Left cardiac atrium (tissue), 4 donors: ENCODE measurements around the gene PIK3AP1. TPM values are rescaled to one million over a fixed set of nuclear protein-coding genes. Genes with fewer than 3 reads are reported as not detected.

Experiments
- ATAC-seq, 2 donors: fragments of 200-7000 bp; cut with Tn5 transposase; one replicate each; pipeline ENCODE4 v1.9.1; 2020; ENCODE audit warnings: mild to moderate bottlenecking in 2 of 2, moderate library complexity in 2 of 2
- DNase-seq: peaks from one replicate; pipeline ENCODE4 v3.0.0-alpha.2; 2020
- intact Hi-C, 2 donors: fragments of 100-400 bp; cut with DNase I; formaldehyde crosslinking; loops; one replicate each; pipeline versions ENCODE4 v1.14.1 to v1.15.1; 2022 to 2023
- total RNA-seq, 2 donors: library from RNA; stranded (reverse); fragmentation: NEBNext Ultra II Directional; extraction: Animal tissue kit (Norgen Biotek cat#: 25700); gene quantifications; one replicate each; pipeline ENCODE4 v1.2.1, GENCODE V29; 2021
- donor health status: DM: no; HTN: yes; CAD: no.
- donor health status: DM: no; HTN: yes; CAD: no; lungs with severe emphysema.
- donor health status: DM: yes; HTN: yes; CAD: no.
- donor health status: Dilated cardiomyopathy.

The PIK3AP1 gene
- total RNA-seq, 2 donors from 2014 or later: 5.1 to 10.5 TPM

GRCh38 chr10:96626795-96627194 is 93.5 kb downstream of the PIK3AP1 start:
- no peak for DNase-seq

DNA sequence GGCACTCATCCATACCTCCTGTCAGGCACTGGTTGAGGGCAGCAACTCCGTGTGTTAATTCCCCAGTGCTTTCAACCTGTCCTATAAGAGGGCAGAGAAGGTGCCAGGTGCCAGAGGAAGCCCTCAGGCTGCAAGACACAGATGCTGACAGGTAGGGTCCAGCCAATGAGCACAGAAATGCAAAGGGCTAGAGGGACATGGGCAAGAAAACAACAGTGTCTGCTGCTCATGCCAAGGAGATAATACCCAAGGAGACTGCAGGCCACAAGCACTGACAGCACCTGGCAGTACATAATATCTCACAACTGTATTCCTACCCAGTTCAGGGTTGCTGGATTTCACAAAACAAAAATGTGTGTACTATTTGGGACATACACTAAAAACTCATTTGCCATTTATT is 95.1 kb downstream of the PIK3AP1 start:
- DNase-seq (no peak), ATAC-seq (no peak)
- intact Hi-C loops: no loop called here

More at GRCh38 chr10:96626795-96627194, 93.5 kb downstream of the PIK3AP1 start:
- ATAC-seq: no peak
- intact Hi-C loops: no loop called here

DNA sequence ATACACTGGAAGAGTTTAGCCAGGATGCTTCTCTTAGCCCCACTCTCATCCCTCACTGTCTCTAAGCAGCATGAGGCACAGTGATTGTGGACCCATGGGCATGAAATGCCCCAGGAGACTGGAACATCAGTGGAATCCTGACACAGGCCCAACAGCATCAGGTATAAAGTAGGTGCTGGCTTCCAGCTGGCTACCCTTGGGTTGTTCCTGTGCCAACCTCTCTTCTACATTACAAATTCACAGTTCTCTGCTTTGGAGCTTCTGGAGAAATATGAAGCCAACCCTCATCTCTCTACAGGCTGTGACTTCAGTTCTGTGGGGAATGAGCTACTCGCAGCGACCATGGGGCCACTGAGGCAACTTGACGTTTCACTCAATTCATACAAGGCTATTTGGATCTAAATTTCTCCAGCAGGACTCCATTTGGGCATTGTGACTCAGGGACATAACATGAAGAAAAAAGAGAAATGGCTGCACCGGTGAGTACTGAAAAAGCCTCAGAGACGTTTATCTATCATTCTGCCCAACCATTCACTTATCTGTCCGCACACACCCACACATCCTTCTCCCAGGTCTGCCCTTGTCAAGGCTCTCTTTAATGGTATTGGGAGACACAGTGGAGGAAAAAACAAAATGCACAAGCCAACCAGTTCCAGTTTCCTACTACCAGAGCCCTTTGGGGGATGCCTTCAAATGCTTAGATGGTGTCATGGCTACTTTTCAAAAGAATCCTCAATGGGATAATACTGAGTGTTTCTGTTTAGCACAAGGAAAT is 98.1 kb downstream of the PIK3AP1 start:
- DNase-seq (no peak), ATAC-seq (no peak)
- intact Hi-C loops: no loop called here

GRCh38 chr10:96619796-96620773 is 100.2 kb downstream of the PIK3AP1 start:
- DNase-seq: no peak
- intact Hi-C loops: no loop called here
- ATAC-seq: peak; percentile 65 to 70

DNA sequence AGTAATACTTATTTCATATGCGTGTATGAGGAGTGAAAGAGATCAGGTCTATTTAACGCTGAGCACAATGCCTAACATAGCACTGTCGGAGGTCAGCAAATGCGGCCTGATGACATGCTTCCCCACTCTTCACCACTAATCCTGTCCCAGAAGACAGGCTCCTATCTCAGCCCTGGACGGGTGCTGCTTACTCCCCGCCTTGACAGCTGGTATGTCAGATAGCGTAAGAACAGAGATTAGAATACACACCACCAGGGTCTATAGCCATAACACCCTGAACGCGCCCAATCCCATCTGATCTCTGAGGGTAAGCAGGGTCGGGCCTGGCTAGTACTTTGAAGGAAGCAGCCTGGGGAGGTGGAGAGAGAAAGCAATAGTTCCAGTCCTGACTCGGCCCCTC is 101.2 kb downstream of the PIK3AP1 start:
- peak; percentile 30 for DNase-seq
- intact Hi-C loops: no loop called here
- ATAC-seq: peak; percentile 69 to 89

- intact Hi-C loops: no loop called here
- peak; percentile 51 for DNase-seq
- ATAC-seq: peak; percentile 78 to 86
These were observed 101.7 kb downstream of the PIK3AP1 start for GRCh38 chr10:96618653-96619052.

- intact Hi-C loops: no loop called here
- no peak for ATAC-seq
- DNase-seq: no peak
These were observed 103.4 kb downstream of the PIK3AP1 start for GRCh38 chr10:96616961-96617360.

- ATAC-seq (peak in 1 of 2 donors; percentile 59), DNase-seq (peak; percentile 39)
- intact Hi-C loops: no loop called here
These were observed 105.8 kb downstream of the PIK3AP1 start for GRCh38 chr10:96614515-96614914.

DNA sequence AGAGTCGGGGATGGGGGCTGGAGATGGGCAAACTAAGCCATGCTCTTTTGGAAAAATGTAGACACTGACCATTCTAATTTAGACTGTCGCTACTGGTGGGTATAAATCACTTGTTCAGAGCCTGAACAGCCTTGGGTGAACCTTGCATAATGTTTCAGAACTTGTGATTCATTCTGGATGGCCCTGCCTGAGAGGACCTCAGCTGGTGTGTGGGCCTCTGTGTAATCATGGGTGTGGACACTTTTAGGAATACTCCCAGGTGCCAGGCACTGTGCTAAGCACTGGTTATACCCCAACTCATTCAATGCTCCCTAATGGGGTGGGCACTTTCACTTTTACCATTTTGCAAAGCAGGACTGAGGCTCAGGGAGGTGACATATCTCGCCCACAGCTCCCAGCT is 106.7 kb downstream of the PIK3AP1 start:
- DNase-seq: no peak

GRCh38 chr10:96612055-96612830 is 108.1 kb downstream of the PIK3AP1 start:
- no peak for DNase-seq
- ATAC-seq: no peak
- intact Hi-C loops: no loop called here

More for the DNA sequence above, 106.7 kb downstream of the PIK3AP1 start:
- ATAC-seq: no peak
- intact Hi-C loops: no loop called here

DNA sequence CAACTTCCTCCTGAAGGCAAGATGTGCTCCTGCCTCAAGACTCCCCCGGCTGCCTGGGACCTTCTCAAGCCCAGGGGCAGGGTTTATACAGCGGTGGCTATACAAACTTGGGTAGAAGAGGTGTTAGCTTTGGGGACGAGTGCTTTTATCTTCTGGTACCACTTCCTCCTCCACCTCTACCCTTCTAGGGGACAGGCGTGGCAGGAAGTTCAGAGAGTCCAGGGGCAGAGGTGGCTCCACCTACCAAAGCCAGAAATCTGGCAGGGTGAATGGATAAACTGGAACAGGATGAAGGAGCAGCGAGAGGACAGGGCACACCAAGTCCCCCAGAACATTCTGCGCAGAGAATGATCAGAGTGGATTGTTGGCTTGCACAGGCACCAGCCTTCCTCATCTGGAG is 109.5 kb downstream of the PIK3AP1 start:
- ATAC-seq (no peak), DNase-seq (no peak)
- intact Hi-C loops: no loop called here

GRCh38 chr10:96609510-96609909 is 110.8 kb downstream of the PIK3AP1 start:
- ATAC-seq (no peak), DNase-seq (no peak)
- intact Hi-C loops: no loop called here

DNA sequence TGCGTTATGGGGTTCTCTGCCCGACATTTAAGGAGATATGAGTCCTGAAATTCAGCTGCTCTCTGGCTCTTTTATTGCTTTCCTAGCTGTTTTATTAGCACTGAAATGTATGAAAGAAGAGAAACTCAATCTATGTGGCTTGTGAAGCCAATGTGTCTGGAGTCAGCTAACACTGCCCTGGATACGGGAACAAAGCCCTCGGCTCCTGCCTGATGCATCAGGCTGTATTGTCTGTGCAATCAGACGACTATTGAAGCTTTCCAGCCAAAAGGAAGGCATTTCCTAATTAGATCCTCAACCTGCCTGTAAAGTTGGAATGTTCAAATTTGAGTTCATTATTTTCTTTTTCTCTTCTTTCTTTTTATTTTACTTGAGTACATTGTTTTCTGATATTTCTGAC is 111.5 kb downstream of the PIK3AP1 start:
- ATAC-seq: no peak
- intact Hi-C loops: no loop called here

GRCh38 chr10:96608262-96608661 is 112.1 kb downstream of the PIK3AP1 start:
- no peak for ATAC-seq
- DNase-seq: no peak
- intact Hi-C loops: no loop called here

More for the DNA sequence above, 111.5 kb downstream of the PIK3AP1 start:
- no peak for DNase-seq

DNA sequence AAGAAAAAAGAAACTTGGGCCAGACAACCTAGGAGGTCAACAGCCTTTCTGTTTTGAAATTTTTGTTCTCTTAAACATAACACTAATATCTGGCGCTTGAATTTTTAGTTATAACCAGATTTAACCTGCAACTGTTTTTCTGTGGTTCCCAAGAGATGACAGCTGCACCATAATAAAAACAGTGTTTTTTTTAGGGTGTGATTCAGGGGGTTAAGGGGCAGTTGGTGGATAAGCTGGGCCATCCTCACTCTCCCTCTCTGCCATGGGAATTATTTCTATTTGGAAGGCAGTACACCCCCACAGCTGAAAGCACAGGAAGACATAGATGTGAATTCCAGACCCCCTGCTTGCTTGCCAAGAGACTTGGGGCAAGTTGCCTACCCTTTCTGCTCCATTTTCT is 113.4 kb downstream of the PIK3AP1 start:
- intact Hi-C loops: no loop called here
- no peak for ATAC-seq

DNA sequence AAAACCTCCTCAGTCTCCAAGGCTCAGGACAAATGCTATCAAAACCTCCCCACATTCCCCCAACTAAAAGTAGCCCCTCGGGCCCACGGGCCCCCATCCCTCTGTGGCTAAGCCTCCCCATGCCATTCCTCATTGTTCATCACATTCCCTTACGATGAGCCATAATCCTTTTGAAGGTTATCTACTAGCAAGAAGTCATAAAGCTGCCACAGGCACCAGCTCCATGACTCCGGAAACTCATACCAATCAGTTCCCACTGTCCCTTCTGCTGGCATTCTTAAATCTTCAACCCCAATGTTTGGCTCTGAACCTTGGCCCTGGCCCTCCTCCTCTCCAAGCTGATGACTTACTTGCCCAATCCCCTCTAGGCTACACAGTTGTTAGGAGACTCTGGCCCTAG is 114.1 kb downstream of the PIK3AP1 start:
- intact Hi-C loops: no loop called here
- no peak for DNase-seq
- ATAC-seq: peak in 1 of 2 donors; percentile 12

More for the DNA sequence above, 113.4 kb downstream of the PIK3AP1 start:
- no peak for DNase-seq

DNA sequence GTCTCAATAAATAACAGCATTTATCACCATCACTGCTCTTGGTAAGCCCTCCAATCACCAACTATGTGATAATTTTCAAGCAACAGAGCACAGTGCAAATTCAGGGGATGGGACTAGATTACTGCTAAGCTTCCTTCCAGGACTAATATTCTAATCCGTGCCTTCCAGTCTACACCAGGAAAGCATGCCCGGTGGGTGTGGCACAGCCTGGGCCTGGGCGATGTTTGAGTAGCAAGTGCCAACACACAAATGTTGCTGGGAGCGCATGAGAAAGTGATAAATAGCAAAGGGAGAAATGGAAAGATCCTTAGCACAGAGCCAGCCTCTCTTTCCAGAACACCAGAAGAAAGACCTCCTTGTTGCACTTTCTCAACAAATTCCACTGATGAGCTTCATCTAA is 120.0 kb downstream of the PIK3AP1 start:
- intact Hi-C loops: no loop called here
- no peak for DNase-seq
- no peak for ATAC-seq

DNA sequence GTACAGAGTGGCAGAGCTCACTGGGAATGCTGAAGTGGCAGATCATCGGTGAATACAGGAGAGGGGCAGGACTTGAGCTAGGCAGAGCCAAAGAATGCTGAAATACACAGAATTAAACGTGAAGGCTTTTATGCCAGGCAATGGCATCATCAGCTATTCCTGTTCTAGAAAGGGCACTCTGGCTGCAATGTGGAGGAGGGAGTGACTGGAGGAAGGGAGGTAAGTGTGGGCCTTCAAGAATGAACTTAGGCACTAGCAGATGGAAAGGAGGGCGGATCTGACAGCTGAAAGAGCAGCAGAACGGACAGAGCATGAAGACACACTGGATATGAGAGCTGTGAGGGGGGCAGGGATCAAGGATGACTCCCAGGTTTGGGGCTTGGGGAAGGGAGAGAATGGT is 121.5 kb downstream of the PIK3AP1 start:
- intact Hi-C loops: no loop called here
- peak in 1 of 2 donors; percentile 43 for ATAC-seq
- no peak for DNase-seq
